NCI-H226 (cell line): Measurements from ENCODE around the gene KCMF1.

Experiments used
- DNase-seq: peaks from one replicate; pipeline ENCODE4 v3.0.0-alpha.2; 2015

KCMF1 gene

GRCh38 chr2:84956334-84957297, 14.3 kb upstream of the KCMF1 start:
- no peak for DNase-seq

GRCh38 chr2:84957771-84958134, 13.2 kb upstream of the KCMF1 start:
- DNase-seq, result no peak

GRCh38 chr2:84958135-84959059, 12.6 kb upstream of the KCMF1 start:
- DNase-seq, result peak; percentile 98

GRCh38 chr2:84959095-84959565, 11.8 kb upstream of the KCMF1 start:
- DNase-seq, result peak; percentile 94

GRCh38 chr2:84959566-84960506, 11.1 kb upstream of the KCMF1 start:
- DNase-seq, result peak; percentile 72

GRCh38 chr2:84962917-84963316, 8.0 kb upstream of the KCMF1 start:
- DNase-seq, result no peak

GRCh38 chr2:84963323-84963691, 7.7 kb upstream of the KCMF1 start:
- no peak for DNase-seq

- DNase-seq, result peak; percentile 95
Measured at GRCh38 chr2:84963692-84964405, 7.1 kb upstream of the KCMF1 start.

GRCh38 chr2:84964406-84965191, 6.4 kb upstream of the KCMF1 start:
- DNase-seq, result no peak

GRCh38 chr2:84965192-84965516, 5.8 kb upstream of the KCMF1 start:
- no peak for DNase-seq

- DNase-seq, result no peak
Measured at GRCh38 chr2:84965827-84966226, 5.1 kb upstream of the KCMF1 start.

- DNase-seq, result no peak
Measured at GRCh38 chr2:84966731-84967130, 4.2 kb upstream of the KCMF1 start.

- no peak for DNase-seq
Measured at GRCh38 chr2:84969511-84970209, 1.3 kb upstream of the KCMF1 start.

GRCh38 chr2:84970210-84970867, 622 bp upstream of the KCMF1 start:
- DNase-seq, result peak; percentile 66

- DNase-seq, result no peak
Measured at GRCh38 chr2:84971510-84972206, 697 bp downstream of the KCMF1 start.

- DNase-seq, result no peak
Measured at GRCh38 chr2:84972207-84972783, 1.3 kb downstream of the KCMF1 start.

GRCh38 chr2:84972932-84973331, 2.0 kb downstream of the KCMF1 start:
- DNase-seq, result no peak

GRCh38 chr2:84980263-84980983, 9.5 kb downstream of the KCMF1 start:
- no peak for DNase-seq
